ENCODE results near the gene PLCB3.

- TF ChIP-seq MXI1 (IDR thresholded peaks at IDR 0.05; ENCODE audit: borderline replicate concordance, low read depth, low read length) = no peak
- no peak for TF ChIP-seq MAFK (conservative IDR thresholded peaks at IDR 0.05 in 1 of 2, IDR thresholded peaks at IDR 0.05 in 1 of 2; ENCODE audit: low read length in 2 of 2)
- no peak for TF ChIP-seq POLR2A (IDR thresholded peaks at IDR 0.05; ENCODE audit: insufficient read depth in 1 of 2, low read depth in 2 of 2, low read length in 2 of 2)
- TF ChIP-seq ATF7 (IDR thresholded peaks at IDR 0.05) = no peak
- no peak for TF ChIP-seq ATF7 (CRISPR knock-in tag; IDR thresholded peaks at IDR 0.05)
These were observed 8.3 kb downstream of the PLCB3 start for GRCh38 chr11:64259533-64260067.
